ENCODE results near the gene IGDCC3. TPM values are rescaled to one million over a fixed set of nuclear protein-coding genes. Genes with fewer than 3 reads are reported as not detected.
"Not testable (repeated sequence)": the region's sequence is repeated elsewhere in the genome, so short reads cannot be mapped to it uniquely, and the experiment has no call there.

IGDCC3 gene
- total RNA-seq, 2 donors from 2014 or later = not detected

DNA sequence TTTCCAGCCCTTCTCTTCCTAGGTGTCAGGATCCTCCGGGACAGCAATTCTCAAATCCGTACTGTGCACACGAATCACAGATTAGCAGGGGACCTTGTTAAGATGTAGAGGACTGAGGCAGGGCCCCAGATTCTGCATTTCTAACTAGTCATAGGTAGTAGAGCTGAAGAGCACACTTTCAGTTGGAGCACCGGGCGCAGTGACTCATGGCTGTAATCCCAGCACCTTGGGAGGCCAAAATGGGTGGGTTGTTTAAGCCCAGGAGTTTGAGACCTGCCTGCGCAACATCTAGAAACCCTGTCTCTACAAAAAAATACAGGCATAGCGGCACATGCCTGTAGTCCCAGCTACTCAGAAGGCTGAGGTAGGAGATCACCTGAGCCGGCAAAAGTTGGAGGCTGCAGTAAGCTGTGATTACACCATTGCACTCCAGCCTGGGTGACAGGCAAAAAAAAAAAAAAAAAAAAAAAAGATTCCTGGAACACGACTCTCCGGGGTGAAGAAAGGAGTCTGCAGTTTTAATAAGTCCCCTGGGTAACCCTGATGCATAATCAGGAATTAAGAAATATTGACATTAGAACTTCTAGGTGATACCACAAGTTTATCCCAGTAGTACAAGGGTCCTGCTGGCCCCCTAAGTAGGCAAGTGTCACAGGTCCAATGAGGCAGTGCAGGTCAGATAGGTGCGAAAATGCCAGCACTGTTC is 21.4 kb upstream of the IGDCC3 start:
- whole genome bisulfite sequencing, 2 donors = 88 to 90% methylated on average over 11 of the region's 11 CpGs
- intact Hi-C loops (cut with DNase I) = no loop called here
- no peak for ATAC-seq
- Histone ChIP-seq H3K4me1 (peaks cover 16% of the 10 kb centered on the region), H3K27ac (no peak overlapping the region), H3K4me3 (no peak overlapping the region), H3K9me3 (no peaks in the 10 kb centered on the region), H3K27me3 (no peaks in the 10 kb centered on the region), H3K36me3 (replicated peaks in 1 of 2; ENCODE audit: insufficient read depth in 1 of 2, low read depth in 2 of 2) (no peaks in the 10 kb centered on the region)
- no peak for DNase-seq
- TF ChIP-seq POLR2A (IDR thresholded peaks at IDR 0.05) = no peak
- TF ChIP-seq, protein P1, sequence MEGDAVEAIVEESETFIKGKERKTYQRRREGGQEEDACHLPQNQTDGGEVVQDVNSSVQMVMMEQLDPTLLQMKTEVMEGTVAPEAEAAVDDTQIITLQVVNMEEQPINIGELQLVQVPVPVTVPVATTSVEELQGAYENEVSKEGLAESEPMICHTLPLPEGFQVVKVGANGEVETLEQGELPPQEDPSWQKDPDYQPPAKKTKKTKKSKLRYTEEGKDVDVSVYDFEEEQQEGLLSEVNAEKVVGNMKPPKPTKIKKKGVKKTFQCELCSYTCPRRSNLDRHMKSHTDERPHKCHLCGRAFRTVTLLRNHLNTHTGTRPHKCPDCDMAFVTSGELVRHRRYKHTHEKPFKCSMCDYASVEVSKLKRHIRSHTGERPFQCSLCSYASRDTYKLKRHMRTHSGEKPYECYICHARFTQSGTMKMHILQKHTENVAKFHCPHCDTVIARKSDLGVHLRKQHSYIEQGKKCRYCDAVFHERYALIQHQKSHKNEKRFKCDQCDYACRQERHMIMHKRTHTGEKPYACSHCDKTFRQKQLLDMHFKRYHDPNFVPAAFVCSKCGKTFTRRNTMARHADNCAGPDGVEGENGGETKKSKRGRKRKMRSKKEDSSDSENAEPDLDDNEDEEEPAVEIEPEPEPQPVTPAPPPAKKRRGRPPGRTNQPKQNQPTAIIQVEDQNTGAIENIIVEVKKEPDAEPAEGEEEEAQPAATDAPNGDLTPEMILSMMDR (IDR thresholded peaks at IDR 0.05) = no peak

DNA sequence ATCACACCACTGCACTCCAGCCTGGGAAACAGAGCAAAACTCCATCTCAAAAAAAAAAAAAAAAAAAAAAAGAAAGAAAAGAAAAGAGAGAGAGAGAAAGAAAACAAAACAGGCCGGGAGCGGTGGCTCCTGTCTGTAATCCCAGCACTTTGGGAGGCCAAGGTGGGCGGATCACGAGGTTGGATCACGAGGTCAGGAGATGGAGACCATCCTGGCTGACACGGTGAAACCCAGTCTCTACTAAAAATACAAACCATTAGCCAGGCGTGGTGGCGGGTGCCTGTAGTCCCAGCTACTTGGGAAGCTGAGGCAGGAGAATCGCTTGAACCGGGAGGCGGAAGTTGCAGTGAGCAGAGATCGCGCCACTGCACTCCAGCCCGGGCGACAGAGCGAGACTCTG is 20.7 kb upstream of the IGDCC3 start:
- H3K36me3 ChIP-seq (replicated peaks in 1 of 2; ENCODE audit: insufficient read depth in 1 of 2, low read depth in 2 of 2); H3K27ac ChIP-seq; intact Hi-C loops (cut with DNase I); H3K4me3 ChIP-seq; H3K9me3 ChIP-seq; ATAC-seq; DNase-seq; H3K27me3 ChIP-seq: not testable (repeated sequence)
- 91 to 96% methylated on average over 16 of the region's 16 CpGs for WGBS, 2 donors
- peaks cover 16% of the 10 kb centered on the region for H3K4me1 ChIP-seq

DNA sequence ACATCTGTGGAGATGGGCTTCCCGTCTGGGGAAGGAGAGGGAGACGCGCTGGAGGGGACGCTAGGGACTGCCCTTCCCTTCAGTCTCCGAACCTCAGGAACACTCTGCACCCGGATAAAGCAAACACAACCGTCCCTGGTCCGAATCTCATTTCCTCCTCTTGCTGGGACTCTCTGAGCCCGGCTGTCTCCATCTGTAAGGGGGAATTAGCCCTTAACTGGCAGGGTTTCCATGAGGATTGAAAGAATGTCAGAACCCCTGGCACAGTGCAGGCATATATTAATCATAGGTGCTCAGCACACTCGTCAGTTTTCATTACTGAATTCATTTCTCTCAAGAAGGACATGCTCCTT is 19.1 kb upstream of the IGDCC3 start:
- no peak for DNase-seq
- Histone ChIP-seq H3K9me3 (no peaks in the 10 kb centered on the region), H3K4me3 (no peak overlapping the region), H3K27me3 (no peaks in the 10 kb centered on the region), H3K36me3 (replicated peaks in 1 of 2; ENCODE audit: insufficient read depth in 1 of 2, low read depth in 2 of 2) (no peaks in the 10 kb centered on the region), H3K27ac (no peak overlapping the region), H3K4me1 (peaks cover 15% of the 10 kb centered on the region)
- ATAC-seq = no peak
- intact Hi-C loops (cut with DNase I) = no loop called here
- 44 to 74% methylated on average over 10 of the region's 10 CpGs for WGBS, 2 donors
- TF ChIP-seq, protein P1 (IDR thresholded peaks at IDR 0.05) = no peak
- no peak for TF ChIP-seq POLR2A (IDR thresholded peaks at IDR 0.05)

DNA sequence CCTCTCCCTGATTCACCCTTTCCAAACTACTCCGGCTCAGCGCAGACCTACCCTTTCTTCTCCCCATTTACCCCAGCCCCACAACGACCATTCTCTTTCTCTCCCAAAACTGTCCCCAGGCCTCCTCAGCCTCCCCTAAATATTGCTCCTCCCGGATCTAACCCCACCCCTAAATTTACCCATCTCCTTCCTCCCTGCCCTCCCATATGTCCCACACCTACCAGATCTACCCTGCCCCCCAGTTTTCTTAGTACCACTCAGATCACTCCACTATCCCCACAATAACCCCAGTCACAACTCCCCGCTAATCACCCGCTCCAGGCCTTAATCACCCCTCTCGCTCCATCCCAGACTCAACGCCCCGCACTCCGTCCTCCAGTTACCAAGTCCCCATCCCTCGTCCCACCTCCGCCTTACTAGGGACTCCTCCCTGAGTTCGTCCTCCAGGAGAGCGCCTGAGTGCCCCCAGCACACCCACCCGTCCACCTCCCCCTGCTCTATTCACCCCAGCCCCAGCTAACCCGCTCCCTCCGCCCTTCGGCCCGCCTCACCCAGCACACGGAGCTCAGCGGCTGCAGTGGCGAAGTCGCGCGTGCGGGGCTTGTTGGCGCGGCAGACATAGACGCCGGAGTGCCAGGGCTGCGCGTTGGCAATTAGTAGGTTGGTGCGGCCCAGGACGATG is 18.6 kb upstream of the IGDCC3 start:
- H3K4me3 ChIP-seq = no peak overlapping the region
- intact Hi-C loops (cut with DNase I) = no loop called here
- TF ChIP-seq, protein P1 (IDR thresholded peaks at IDR 0.05) = no peak
- no peak for TF ChIP-seq POLR2A (IDR thresholded peaks at IDR 0.05)
- ATAC-seq (no peak), DNase-seq (no peak)
- no peak overlapping the region for H3K27ac ChIP-seq
- H3K27me3 ChIP-seq = no peaks in the 10 kb centered on the region
- peaks cover 10% of the 10 kb centered on the region for H3K4me1 ChIP-seq
- 56 to 72% methylated on average over 26 to 34 of the region's 34 CpGs for WGBS, 2 donors
- no peaks in the 10 kb centered on the region for H3K36me3 ChIP-seq (replicated peaks in 1 of 2; ENCODE audit: insufficient read depth in 1 of 2, low read depth in 2 of 2)
- no peaks in the 10 kb centered on the region for H3K9me3 ChIP-seq

DNA sequence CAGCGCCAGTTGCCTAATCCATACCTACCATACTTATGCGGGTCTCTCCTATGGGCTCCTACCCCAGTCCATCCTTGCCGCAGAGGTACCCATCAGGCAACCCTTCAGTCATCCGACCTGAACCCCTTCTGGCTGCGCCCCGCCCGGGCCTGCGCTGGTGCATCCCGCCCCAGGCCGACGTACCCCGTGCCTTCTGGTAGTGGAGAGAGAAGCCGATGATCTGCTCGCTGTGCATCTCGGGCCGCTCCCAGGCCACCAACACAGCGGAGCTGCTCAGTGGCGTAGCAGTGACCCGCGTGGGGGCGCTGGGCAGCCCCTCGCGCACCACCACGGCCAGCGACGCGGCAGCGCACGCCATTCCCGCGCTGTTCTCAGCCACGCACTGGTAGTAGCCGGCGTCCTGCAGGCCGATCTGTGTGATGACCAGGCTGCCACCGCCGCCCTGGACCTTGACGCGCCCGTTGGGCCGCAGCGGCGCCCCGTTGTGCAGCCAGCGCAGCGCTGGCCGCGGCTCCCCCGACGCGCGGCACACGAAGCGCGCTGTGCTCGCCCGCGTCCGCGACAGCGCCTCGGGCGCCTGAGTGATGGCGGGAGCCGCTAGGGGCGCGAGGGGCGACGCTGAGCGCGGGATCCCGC is 17.9 kb upstream of the IGDCC3 start:
- no peaks in the 10 kb centered on the region for H3K36me3 ChIP-seq (replicated peaks in 1 of 2; ENCODE audit: insufficient read depth in 1 of 2, low read depth in 2 of 2)
- no peaks in the 10 kb centered on the region for H3K9me3 ChIP-seq
- H3K27me3 ChIP-seq = no peaks in the 10 kb centered on the region
- DNase-seq (no peak), ATAC-seq (no peak)
- no peak overlapping the region for H3K27ac ChIP-seq
- no peak for TF ChIP-seq POLR2A (IDR thresholded peaks at IDR 0.05)
- TF ChIP-seq, protein P1 (IDR thresholded peaks at IDR 0.05) = no peak
- no peak overlapping the region for H3K4me3 ChIP-seq
- intact Hi-C loops (cut with DNase I) = no loop called here
- peaks cover 3% of the 10 kb centered on the region for H3K4me1 ChIP-seq
- 56 to 68% methylated on average over 13 to 28 of the region's 72 CpGs for WGBS, 2 donors

Measured in body of pancreas (tissue), 4 donors.